Measurements from ENCODE around the gene TPSB2.

The TPSB2 gene

DNA sequence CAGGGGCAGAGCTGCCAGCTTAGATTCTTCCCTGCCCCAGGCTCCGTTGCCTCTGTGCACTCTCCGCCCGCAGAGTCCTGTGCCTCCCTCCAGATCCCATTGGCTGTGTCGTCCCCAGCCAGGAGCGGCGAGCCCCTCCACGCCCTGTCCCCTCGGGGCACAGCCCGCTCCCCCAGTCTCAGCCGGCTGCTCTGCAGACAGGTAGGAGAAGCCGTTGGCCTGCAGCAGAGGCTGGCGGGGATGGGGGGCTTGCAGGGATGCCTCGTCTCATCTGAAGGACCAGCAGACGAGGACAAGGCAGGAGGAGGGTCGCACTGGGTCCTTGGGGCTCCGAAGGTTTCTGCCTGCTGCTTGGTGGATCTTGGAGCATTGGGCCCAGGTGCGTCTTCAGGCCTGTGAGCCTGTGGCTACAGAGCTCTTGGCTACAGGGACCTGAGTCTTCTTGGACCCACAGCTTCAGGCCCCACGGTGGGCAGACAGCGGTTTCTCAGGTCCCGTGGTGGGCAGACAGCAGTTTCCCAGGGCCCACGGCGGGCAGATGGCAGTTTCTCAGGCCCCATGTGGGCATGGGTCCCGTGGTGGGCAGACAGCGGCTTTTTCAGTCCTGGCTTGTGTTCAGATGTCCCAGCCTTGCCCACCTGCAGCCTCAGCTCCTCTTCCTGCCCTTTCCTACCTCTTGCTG lies 10.9 kb downstream of the TPSB2 start:
- no peak for DNase-seq

DNA sequence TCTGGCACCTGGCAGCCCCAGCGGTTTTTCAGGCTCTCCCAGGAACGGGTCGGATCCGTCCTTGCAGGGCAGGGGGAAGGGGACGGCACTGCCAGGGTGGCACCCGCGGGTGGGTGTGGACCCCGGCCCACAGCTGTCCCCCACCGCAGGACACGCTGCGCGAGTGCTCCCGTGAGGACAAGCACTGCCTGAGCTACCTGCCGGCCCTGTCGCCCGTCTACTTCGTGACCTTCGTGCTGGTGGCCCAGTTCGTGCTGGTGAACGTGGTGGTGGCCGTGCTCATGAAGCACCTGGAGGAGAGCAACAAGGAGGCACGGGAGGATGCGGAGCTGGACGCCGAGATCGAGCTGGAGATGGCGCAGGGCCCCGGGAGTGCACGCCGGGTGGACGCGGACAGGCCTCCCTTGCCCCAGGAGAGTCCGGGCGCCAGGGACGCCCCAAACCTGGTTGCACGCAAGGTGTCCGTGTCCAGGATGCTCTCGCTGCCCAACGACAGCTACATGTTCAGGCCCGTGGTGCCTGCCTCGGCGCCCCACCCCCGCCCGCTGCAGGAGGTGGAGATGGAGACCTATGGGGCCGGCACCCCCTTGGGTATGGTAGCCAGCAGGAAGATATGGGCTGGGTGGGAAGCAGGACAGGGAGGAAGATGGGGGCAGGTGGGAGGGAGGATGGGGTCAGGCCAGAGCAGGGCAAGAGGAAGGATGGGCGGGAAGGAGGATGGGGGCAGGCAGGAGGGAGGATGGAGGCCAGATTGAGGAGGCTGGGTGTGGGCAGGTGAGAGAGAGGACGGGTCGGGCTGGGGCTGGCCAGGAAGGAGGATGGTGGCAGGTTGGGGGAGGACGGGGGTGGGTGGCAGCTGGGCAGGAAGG lies 11.7 kb downstream of the TPSB2 start:
- no peak for DNase-seq

DNA sequence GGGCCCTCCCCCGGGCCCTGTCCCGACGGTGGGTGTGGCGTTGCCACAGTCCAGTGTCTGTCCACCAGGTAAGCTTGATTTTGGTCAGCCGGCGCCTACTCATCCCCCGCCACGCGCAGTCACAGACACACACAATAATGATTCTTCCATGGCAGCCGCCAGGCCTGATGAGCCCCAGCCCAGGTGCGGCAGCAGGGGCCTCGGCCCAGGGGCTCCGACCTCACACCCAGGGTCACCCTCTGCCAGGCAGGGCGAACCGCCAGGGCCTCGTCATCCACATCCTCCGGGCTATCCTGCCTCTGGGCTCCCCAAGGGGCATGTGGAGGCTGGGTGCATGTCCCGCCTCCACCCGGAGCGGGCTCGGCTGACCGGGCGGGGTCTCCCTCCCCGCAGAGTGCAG lies 12.5 kb downstream of the TPSB2 start:
- no peak for DNase-seq

DNA sequence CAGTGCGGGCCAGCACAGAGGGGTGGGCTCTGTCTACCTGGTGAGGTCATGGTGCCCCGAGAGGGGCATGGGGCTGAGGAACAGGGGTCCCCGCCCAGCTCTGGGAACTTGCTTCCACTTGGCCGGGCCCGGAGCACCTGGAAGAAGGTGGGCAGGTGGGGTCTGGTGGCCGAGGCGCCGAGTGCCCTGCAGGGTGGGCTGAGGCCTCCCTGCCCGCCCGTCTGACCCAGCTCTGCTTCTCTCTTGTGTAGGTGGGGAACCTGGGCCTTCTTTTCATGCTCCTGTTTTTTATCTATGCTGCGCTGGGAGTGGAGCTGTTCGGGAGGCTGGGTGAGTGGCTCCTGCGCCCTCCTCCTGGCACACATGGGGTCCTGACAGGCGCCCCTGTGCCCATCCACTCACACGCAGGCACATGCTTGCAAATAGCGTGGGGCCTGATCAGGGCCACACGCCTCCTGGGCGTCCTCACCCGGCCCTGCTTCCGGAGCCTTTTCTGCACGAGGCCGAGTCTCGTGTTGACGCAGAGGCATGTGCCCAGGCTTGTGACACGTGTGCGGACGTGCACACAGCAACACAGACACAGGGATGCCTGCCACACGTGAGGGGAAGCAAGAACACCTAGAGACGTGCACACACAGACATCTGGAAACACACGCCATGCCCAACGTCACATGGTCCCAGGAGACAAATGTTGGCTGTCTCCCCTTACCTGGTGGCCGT lies 13.1 kb downstream of the TPSB2 start:
- no peak for DNase-seq

DNA sequence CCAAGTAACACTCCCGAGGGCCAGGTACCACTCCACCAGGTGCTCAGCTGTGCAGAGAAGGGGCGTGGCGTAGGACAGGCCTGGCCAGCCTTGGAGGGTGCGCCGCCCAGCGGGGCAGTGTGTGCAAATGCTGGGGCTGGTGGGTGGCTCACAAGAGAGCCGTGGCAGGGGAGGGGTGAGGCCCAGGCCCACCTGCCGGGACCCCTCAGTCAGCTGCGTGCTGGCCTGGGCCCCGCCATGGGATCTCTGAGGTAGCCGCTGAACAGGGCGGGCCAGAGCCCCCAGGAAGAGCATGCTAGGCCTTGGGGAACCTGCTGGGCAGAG lies 13.7 kb downstream of the TPSB2 start:
- no peak for DNase-seq

DNA sequence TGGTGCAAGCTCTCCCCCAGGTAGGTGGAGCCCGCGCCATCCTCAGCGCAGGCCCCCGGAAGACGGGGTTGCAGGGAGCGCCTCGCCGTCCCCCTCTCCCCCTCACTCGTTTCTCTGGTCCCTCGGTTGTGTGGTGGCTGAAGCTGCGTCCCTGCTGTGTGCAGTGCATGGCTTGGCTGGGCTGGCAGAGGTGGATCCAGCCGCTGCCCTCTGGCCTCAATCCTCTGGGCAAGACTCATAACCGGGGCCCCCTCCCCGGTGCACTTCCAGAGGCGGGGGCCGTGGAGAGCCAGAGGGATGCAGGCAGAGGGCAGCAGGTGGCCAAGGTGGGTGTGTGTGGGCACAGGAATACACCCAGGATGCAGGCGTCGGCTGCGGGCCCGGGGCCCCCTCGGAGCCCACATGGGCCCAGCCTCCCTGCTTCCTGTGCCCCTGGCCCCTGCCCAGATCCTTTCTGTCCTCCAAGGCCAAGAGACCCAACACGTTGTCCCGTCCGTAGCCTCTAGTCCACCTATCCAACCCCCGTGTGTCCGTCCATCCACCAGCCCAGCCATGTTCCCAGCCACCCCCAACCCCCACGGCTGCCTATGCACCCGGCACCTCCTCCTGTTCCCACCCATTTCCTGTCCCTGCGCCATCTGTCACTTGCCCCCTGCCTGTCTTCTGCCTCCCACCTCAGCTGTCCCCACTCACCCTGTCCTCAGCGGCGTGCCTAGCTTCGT lies 14.2 kb downstream of the TPSB2 start:
- DNase-seq = peak; percentile 47

DNA sequence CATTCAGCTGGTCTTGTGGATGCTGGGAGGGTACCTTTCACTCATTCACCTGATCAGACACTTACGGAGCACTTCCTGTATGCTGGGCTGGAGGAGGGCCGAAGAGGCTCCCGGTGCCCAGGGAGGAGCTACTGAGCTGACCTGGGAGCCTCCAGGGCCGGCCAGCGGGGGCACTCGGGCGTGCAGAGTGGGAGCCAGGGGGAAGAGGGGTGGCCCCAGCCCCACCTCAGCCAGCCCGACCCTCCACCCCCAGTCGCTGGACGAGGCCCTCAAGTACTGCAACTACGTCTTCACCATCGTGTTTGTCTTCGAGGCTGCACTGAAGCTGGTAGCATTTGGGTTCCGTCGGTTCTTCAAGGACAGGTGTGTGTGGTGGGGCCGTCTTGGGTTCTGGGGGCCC lies 15.3 kb downstream of the TPSB2 start:
- DNase-seq = no peak

DNA sequence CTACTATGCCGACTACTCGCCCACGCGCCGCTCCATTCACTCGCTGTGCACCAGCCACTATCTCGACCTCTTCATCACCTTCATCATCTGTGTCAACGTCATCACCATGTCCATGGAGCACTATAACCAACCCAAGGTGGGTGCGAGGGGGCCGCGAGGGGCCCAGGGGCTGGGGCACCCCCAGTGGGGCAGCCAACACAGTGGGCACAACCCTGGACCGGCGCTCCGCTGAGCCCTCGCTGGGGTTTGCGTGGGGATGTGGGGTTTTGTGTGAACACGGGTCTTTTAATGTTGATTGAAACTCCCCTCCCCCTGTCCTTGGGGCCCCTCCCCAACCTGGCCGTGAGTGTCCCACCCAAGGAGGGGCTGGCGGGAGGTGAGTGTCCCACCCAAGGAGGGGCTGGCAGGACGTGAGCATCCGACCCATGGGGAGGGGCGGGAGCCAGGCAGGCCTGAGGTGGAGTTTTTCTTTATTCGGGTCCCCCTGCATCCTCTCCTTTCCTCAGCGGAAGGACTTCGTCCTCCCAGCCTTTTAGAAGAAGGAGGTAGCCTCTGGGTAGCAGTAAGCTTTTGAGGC lies 16.1 kb downstream of the TPSB2 start:
- DNase-seq = no peak

DNA sequence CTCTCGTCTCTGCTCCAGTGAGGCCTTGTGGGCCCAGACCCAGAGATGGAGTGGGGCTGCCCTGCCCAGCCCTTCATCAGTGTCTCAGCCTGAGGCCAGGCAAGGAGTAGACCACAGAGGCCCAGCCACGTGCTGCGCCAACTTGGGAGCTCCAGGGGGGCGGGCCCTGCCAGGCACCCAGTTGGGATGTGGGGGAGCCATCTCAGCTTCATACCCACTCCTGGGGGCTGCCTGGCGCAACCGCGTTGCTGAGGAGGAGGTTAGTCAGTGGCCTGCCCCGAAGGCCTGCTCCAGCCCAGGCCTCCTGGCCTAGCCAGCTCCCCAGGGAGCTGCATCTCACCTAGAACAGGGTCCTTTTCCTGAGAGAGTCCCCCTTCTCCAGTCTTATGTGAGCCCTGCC lies 16.8 kb downstream of the TPSB2 start:
- no peak for DNase-seq

DNA sequence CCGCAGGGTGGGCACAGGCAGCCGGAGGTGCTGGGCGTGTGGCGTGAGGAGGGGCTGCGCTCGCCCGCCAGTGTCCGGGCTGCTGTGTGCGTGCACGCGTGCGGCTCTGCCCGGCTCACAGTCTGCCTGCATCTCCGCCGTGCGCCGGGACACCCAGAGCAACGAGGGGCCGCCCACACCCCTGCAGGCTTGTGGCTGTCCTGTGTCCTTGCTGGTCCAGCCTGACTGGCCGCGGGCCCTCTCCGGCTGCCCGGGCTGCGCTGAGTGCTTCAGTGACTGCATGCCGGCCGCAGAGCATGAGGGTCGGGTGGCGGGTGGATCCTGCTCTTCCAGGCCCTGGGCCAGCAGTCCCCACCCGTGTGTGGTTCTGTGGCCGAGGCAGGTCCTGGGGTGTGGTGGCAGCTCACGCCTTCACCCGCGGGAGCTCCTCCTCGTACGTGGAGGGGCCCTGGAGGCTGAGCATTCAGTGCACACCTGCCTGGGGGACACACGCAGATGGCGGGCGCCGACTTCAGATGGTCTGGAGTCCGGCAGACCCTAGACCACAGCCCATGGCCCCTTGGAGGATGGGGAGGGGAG lies 17.3 kb downstream of the TPSB2 start:
- no peak for DNase-seq

DNA sequence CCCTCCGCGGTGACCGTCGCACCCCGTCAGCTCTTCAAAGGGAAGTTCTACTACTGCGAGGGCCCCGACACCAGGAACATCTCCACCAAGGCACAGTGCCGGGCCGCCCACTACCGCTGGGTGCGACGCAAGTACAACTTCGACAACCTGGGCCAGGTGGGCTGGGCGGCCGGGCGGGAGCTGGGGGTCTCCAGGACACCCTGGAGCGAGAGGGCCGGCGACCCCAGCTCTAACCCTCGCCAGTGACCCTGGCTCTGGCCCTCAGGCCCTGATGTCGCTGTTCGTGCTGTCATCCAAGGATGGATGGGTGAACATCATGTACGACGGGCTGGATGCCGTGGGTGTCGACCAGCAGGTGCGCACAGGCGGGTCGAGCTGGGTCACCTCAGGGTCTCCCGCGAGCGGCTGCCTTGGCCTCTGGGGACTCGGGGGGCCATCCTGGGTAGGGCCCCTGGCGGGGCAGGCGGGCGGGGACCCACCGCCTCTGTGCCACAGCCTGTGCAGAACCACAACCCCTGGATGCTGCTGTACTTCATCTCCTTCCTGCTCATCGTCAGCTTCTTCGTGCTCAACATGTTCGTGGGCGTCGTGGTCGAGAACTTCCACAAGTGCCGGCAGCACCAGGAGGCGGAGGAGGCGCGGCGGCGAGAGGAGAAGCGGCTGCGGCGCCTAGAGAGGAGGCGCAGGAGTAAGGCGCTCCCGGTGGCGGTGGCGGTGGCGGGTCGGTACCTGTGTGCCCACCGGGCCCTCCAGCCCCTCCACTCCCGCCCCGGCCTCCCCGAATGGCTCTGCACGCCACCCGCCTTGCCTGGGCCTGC lies 18.3 kb downstream of the TPSB2 start:
- no peak for DNase-seq

DNA sequence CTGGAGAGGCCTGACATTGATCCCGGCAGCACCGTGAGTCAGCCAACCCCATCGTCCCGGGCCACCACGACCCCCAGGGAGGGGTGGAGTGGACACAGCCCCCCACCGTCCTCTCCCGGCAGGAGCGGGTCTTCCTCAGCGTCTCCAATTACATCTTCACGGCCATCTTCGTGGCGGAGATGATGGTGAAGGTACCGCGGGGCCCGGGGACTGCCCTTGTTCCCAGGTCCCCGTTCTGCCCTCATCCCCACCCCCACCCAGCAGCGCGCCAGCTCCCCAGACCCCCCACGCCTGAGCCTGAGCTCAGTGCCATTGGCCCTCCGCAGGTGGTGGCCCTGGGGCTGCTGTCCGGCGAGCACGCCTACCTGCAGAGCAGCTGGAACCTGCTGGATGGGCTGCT lies 19.5 kb downstream of the TPSB2 start:
- no peak for DNase-seq

DNA sequence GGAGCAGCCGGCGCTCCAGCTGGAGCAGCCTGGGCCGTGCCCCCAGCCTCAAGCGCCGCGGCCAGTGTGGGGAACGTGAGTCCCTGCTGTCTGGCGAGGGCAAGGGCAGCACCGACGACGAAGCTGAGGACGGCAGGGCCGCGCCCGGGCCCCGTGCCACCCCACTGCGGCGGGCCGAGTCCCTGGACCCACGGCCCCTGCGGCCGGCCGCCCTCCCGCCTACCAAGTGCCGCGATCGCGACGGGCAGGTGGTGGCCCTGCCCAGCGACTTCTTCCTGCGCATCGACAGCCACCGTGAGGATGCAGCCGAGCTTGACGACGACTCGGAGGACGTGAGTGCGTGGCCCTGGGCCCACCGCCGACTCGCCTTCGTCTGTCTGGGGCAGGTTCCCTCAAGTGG lies 20.9 kb downstream of the TPSB2 start:
- DNase-seq = no peak

DNA sequence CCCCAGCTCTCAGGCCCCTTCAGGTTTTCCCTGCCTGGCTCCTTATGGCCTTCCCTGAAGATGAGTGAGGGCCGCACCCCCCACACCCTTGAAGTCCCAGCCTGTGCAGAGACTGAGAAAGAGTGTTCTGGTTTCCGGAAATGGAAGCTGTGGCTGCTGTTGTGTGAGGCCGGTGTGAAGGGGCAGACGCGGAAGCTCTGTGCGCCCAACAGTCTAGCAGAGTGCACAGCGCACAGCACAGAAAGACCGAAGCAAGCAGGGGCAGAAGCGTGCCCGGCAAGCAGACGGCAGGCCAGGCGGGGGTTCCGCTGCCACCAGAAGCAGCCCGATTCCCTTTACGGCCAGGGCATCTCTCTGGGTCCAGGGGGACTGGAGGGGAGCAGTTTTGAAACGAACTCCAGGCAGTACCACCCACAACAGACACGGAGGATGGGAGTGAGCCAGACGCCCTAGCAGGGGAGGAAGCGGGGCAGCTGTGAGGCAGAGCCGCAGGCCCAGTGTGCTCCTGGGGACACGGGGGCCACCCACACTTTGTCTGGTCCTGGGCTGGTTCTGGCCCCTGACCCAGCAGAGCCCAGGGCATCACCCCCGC lies 21.6 kb downstream of the TPSB2 start:
- DNase-seq = no peak

DNA sequence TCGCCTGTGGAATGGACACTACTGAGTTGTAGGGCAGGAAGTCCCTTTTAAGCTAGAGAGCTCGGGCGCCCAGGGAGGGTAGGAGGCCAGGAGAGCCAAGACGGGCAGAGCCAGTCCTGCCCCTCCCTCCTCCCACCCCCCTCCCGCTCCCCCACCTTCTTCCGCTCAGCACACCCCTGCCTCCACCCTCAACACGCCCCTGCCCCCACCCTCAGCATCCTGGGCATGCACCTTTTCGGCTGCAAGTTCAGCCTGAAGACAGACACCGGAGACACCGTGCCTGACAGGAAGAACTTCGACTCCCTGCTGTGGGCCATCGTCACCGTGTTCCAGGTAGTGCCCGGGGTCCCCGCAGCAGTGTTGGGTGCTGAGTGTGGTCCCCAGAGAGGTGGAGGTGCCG lies 23.2 kb downstream of the TPSB2 start:
- DNase-seq = no peak

DNA sequence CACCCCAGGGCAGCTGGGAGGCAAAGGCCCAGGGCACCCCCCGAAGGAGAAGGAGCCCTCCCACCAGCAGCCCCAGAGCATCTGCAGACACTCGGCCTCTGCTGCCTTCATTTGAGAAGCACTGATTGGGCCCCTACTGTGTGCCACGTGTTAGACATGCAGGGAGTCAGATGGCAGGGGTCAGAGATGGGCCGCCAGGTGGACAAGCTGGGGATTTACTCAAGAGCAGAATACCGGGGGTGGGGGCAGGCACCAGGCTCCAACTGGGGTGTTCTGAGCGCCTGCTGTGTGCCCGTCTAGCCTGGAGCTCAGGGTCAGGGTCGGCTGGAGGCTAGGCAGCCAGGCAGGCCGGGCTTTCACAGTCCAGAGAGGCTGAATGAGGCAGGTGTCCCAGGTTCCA lies 23.7 kb downstream of the TPSB2 start:
- DNase-seq = peak; percentile 65

DNA sequence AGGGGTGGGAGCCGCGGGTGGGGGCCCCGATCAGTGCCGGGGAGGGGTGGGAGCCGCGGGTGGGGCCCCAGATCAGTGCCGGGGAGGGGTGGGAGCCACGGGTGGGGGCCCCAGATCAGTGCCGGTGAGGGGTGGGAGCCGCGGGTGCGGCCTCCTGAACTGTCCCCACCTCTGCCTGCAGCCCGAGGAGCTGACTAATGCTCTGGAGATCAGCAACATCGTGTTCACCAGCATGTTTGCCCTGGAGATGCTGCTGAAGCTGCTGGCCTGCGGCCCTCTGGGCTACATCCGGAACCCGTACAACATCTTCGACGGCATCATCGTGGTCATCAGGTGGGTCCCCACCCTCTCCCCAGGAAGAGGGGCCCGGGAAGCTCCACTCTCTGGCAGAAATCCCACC lies 25.1 kb downstream of the TPSB2 start:
- DNase-seq = no peak

DNA sequence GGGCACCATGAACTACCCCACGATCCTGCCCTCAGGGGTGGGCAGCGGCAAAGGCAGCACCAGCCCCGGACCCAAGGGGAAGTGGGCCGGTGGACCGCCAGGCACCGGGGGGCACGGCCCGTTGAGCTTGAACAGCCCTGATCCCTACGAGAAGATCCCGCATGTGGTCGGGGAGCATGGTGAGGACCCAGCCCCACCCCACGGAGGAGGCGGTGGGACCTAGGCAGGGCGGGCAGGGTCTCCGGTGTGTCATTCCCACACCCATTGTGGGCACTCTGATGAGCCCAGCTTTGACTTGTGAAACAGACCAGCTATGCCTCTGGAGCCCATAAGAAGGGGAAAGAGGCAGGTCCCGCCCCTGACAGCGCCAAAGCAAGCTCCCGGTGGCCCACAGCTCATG lies 27.7 kb downstream of the TPSB2 start:
- no peak for DNase-seq

DNA sequence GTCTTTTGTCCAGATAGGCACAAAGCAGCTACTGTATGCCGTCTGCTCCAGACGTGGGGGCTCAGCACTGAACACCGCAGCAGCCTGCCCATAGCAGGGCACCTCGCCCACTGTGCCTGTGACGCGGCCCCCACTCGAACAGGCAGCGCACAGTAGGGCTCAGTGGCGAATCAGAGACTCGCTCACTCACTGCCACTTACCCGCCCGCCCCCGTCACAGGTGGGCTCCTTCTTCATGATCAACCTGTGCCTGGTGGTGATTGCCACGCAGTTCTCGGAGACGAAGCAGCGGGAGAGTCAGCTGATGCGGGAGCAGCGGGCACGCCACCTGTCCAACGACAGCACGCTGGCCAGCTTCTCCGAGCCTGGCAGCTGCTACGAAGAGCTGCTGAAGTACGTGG lies 28.5 kb downstream of the TPSB2 start:
- DNase-seq = no peak

DNA sequence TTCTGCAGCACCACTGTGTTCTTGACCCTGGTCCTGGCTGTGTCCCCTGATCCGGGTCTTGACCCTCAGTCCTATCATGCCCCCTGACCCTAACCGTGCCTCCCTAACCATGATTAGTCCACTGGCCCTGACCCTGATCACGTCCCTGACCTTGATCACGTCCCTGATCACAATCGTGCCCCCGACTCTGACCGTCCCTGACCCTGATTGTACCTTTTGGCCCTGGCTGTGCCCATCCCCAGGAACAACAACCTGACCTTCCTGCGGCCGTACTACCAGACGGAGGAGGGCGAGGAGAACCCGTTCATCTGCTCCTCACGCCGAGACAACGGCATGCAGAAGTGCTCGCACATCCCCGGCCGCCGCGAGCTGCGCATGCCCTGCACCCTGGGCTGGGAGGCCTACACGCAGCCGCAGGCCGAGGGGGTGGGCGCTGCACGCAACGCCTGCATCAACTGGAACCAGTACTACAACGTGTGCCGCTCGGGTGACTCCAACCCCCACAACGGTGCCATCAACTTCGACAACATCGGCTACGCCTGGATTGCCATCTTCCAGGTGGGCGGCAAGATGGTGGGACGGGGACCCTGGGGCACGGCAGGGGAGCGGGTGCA lies 29.9 kb downstream of the TPSB2 start:
- DNase-seq = no peak

All from NCI-H69 (cell line).